Activated CD4-positive, CD25-positive, alpha-beta regulatory T cell treated with anti-CD3 and anti-CD28 coated beads, Interleukin-2, amount 50 U/mL, for 72 hours (primary cell): ENCODE results near the gene KYNU.

Experiments
- DNase-seq: peaks from one replicate; pipeline ENCODE4 v3.0.0; 2021

The KYNU gene

DNA sequence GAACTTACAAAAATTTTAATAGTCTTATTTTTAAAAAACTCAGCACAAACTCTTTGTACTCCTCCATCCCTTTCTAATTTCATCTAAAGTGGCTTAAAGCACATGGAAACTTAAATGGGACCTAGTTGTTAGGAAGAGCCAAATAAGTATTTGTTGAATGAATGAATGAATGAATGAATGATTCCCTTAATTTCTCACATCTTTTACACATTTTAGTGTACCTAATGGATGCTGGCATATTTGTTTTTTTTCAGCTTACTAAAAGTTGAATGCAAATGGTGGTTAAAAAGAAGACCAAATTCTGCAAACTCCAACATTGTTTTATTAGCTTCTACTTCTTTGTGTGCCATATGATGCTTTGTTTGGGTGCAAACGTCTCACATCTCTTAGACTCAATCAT lies 89.6 kb downstream of the KYNU start:
- no peak for DNase-seq

DNA sequence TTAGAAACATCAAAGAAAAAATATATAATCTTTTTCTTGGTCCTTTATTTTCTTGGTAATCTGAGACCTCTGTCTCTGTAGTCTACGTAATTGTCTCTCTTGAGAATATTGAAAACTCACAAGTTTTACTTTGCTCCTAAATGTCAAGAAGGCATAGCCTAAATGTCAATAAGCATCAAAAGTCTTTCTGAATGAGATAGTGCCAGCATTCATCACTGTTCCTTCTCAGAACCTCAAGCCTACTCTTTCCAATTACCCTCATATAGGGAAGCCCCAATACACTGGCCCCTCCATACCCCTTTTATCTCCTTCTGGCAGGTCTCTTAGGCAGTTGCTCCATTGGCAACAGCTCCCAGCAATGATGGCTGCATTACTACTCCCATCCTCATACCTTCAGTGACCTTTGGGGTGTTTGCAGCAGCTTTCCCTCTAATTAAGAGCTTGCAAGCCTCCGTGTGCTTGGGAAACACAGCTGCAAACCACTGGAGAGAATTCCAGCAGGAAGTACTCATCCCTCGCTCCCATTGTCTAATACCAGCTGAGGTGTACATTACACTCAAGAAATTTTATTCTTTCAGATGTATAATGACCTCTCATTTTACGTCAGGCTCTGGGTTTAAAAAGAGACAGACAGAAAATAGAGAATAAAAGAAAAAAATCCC lies 95.8 kb downstream of the KYNU start:
- no peak for DNase-seq

DNA sequence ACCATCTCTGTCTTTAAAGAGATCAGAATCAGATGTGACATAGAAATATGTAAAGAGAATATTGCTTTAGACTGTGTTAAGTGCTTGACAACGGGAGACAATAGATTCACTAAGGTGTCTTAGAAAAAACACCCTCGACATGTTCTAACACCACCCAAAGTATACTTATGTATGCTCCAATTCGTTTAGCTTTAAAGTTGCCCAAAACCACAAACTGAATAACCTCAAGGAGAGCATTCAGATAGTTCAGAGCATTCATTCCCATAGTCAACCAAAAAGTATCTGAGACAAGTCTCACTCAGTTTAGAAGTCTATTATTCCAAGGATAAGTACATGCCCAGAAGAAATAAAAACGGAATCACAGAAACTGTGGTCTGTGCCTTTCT lies 96.4 kb downstream of the KYNU start:
- DNase-seq, result no peak

DNA sequence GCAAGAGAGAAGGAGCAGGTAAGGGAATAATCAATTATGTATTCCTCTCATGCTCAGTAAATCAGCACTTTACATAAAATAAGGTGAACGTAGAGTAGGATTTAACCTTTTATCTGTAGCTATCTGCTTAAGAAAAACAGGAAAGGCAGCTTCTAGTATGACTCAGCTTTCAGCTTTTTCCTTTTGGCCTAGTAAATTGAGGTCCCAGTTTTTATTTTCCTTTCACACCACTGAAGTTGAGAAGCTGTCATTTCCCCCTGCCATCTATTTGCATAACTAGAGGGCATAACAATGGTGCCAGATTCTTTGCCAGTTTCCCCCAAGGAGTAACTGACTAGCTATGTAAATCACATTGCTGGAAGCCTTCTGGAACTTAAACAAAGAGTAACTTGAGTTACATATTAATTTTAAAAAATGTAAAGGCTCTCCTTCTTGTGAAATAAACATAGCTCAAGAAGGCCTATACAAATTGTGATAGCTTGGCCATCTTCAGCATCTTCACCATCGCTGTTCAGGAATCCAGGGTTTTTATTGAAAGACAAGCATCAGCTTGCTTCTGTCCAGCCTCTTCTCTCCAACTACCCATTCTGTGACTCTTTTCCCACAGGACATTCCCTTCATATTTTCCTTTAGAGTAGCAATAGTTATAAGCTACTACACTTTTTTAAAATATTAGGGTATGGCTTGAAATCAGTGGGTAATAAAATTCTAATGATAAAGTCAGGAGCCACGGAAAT lies 97.0 kb downstream of the KYNU start:
- no peak for DNase-seq

DNA sequence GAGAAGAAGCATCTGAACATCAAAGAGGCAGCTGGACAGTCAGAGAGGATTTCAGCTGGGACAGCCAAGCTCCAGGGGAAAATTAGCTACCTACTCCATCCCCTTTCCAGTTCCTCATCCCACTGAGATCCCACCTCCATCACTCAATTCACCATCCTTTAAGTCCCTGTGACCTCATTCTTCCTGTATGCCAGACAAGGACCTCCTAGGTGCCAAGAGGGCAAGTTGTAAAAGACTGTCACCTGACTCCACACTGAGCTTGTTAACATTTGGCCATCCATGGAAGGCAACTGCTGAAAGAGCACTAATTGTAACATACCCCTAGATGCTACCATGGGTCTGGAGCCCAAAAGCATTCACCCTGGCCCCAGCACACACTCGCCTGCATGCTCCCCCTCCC lies 97.8 kb downstream of the KYNU start:
- no peak for DNase-seq

DNA sequence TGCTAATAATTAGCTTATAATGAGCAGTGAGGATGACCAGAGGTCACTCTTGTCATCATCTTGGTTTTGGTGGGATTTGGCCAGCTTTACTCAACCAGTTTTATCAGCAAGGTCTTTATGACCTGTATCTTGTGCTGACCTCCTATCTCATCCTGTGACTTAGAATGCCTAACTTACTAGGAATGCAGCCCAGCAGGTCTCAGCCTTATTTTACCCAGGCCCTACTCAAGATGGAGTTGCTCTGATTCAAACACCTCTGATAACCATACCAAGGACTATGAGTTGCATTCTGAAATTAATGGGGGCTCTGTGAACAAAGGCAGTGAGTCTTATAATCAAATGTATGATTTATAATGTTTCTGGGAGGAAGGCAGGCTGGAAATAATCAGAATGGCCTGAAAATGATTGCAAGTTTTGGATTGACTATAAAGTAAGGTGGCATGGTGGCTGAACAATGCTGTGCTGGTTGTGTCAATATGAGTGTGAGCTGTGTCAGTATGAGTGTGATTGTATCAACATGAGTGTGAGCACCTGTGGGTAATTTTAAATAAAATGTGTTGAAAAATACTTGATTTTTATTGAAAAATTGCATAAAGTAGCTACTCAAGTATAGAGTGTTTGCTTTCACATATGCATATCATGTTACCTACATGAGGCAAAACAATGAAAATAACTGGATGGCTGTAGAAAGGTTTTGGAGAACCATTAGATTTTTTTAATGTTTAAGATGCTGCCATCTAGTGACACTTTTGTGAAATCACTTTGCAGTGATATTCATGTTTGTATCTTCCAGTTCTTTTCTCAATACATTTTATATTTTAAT lies 103.0 kb downstream of the KYNU start:
- DNase-seq, result no peak

DNA sequence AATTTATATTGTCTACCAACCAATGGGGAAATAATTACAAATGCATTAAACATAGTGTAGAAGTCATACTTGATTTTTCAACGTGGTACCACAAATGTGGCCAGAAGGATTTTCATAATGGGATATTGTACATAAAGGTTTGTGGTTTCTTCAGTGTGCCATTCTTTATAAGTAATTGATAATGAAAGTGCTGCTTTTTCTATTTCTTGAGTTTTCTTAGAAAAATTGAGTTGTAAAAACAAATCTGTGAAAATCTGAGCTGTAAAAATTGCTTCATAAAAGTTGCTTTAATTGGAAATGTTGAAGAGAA lies 103.6 kb downstream of the KYNU start:
- no peak for DNase-seq

DNA sequence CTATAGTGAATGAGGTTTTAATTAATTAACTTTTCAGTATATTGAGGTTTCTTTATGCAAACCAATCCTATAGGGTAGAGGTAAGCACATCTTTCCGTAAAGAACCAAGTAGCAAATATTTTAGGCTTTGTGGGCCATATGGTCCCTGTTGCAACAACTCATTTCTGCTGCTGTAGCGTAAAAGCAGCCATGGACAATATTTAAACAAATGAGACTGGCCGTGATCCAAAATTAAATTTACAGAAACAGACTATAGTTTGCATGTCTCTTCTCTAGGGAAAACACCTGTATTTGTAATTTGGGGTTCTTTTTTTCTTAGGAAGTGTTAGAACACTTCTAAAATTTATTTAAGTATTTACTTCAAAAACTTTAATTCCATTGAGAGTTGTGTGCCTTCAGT lies 104.3 kb downstream of the KYNU start:
- no peak for DNase-seq

DNA sequence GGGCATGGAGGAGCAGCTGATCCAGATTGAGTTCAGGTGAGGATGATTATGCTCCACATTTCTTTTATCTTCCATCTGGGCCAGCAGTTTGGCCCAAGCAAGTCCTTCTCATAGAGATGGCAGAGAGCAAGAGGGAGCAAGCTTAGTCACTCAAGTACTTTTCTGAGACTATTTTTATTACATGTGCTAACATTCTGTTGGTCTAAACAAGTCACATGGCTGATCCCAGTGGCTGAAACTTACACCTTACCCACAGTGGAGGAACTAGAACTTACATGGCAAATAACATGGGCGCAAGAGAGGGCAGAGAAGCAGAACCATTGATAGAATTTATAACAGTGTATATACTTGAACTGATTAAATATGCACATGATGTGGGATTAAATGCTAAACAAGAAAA lies 105.7 kb downstream of the KYNU start:
- DNase-seq, result no peak

DNA sequence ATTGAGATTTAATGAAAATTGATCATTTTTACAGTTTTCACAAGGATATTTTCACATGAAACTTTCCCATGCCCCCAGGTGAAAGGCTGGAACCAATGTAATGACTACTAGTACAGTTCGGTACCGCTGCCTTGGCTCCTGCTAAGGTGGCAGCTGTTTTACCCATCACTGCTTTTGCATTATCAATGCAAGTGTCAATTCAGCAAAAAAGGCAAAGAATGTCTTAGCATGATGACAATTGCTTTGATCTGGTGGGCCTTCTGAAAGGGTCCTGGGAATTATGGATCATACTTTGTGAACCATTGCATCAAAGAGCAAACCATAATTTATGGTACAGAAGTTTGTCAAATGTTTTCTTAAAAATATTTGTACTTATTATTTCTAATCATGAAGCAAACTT lies 107.2 kb downstream of the KYNU start:
- DNase-seq, result no peak

DNA sequence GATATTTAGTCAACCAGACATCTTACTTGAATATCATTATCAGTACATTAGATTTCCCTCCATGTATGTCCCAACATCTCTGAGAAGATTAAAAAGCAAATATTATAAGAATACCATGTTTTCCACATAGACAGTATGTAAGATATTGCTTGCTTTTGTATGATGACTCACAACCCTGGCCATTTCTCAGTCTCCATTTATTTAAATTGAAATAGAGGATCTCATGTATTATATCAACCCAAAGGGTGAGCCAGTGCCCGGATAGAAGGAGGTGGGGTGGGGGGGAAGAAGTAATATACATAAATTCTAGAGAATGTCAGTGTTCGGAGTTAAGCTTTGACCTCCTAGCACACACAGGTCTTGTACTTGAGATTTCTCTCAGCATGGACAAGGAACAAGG lies 109.6 kb downstream of the KYNU start:
- no peak for DNase-seq

DNA sequence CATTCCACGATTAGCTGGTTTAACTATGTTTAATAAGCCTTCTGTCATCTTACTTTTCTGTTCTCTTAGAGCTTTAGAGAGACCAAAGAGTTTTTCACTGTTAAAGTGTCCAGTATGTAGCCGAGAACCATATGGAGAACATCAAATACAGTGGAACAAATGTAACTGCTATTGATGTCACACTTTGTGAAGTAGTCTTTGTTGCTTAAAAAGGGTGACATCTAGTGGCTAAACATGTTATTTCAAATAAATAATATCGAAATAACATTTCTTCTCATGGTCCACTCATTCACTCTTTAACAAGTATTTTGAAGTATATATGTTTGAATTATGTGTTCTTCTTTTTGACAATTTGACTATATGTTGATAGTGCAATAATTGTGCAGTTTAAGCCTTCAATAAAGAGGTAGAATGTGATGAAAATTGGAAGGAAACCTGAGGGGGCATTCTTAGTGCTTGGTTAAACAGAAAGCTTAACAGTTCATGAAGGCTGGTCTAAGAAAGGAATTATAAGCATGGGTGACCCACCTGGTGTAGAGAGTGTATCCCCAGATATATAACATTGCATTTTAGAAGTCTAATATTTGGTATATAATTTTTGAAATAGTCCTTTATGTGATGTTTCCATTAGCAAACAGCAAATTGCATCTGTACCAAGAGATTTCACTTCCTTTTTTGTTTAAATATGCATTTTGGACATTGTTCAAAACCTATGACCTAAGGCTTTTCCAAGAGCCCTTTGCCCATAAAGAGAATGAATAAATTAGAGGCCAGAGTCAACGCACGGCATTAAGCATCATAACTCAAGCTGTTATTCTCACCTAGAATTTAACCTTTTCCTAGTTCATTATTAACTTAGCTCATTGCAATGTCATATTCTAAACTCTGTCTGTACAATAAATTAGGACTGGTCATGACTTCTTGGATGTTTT lies 112.1 kb downstream of the KYNU start:
- no peak for DNase-seq

DNA sequence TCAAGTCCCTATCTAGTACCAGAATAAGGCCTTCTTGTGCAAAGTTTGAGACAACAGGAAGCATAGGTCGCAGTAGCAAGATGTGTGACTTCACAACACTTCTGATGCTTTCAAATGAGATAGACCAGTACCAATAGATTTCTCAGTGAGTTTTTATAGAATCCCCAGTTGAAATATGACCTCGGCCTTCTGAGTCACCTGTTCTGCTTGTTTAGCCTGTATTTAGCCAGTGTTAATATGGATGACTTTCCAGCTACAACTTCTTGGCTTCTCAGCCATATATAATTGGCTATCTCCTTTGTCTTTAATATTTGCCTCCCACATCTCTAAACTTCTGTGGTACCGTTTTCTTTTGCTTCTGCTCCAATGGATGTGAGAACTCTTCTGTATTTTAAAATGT lies 113.8 kb downstream of the KYNU start:
- DNase-seq, result no peak

DNA sequence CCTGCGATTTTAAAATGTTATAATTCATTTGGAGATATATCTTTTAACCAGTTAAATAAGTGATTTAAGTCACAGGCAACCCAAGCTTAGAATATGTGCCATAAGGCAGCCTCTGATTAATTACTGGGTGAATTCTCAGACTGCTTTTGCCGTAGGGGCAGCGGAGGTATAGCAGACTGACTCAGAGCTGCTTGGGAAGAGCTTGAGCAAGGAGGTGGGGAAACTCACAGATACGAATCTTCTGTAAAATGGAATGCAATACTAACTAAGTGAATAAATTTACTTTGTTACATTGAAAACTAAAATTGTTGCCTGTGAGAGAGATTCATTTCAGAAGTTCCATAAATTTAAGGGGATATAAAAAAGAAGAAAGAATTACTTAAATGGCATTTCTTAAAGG lies 115.4 kb downstream of the KYNU start:
- no peak for DNase-seq

DNA sequence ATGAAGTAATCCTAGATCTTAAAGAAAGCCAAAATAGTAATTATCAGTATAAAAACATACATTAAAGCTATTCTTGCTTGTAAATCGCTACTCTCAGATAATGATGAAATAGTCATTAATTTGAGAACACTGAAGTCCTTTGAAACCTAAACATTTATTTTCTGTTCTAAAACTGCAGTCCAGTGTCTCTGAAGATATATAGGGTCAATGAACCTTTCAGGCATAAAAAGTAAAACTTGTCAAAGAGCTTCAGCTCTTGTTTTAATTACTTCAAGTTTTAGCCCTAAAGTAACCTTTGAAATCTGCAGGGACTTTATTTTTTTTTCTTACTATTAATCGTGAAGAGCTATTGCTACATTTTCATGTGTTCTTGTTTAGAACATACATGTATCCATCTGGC lies 116.3 kb downstream of the KYNU start:
- DNase-seq, result no peak

DNA sequence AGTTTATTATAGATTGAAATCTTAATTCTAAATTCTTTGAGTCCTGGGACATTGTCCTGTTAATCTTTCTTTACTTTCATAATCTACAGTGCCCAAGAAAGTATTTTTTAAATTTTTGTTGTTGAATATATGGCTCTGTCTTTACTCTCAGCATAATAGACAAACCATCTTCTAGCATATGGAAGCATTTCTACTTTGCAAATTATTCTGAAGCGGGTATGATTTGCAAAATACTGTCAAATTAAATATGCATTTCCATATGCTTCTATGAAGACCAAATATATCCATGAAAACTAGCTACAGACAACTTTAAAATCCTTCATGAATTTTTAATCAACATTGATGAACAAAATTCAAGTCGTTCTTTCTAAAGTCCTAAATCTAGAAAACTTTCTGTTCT lies 117.2 kb downstream of the KYNU start:
- no peak for DNase-seq

DNA sequence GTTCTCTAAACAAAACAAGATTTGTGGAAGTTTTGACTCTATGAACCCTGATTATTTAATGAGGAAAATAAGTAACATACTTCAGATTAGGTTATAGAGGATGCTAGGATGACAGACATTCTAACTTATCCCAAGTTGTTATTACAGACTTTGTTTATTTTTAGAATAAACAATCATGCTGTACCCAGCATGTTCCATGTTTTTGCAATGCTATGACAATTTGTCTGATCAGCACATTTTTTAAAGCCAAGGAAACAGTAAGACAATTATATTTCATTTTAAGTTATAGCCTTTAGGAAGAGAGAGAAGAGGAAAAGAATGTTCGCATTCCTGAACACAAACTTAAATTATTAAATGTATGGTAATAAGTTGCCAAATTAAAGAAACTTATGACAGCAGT lies 119.8 kb downstream of the KYNU start:
- no peak for DNase-seq

DNA sequence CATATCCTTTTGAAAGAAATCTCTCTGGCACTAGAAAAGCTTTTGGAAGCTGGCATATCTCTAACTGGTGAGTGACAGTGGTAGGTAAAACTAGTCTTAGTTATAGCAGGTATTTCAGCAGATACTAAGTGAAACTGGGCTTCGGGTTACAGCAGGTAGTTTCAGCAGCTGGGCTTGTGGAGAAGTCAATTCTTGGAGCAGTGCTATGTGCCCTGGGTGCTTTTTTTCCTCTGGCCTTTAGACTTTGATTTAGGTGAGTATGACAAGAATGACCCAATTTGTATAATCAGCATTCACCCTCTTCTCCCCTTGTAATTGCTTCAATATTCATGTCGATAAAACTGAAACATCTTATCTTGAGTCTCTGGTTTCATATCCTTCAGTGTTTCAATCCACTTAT lies 123.1 kb downstream of the KYNU start:
- DNase-seq, result no peak

DNA sequence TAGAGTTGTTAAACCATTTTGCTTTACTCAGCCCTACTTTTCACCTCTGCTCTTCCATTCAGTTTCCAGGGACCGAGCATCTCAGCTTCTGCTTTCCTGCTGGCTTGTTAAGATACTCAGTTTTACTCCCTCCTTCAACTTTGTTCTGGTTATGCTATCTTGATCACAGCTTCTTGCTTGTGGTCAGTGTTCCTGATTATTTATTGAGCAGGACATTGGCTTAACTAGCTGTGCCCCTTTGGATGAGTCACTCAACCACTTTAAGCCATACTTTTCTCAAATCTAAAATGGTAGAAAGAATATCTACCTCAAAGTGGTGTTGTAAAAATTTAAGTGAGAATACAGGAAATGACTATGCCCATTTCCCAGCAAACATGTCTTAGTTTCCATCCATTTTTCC lies 124.0 kb downstream of the KYNU start:
- no peak for DNase-seq

DNA sequence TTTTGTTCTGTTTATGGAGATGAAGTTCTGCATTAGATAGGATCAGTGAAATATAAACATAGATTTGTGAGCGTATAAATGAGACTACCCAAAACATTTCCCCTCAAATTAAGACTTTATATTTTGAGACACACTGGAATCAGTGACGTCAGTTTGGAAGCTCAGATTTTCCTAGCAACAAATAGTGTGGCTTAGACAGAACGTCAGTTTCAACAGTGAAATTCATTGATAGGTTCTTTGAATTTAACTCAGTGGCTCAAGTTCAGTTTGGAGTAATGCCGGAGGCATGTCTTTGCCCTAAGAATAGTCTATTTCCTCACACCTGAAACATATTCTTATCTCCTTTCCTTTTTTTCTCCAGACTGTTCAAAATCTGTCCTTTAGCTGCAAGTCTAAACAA lies 138.2 kb downstream of the KYNU start:
- DNase-seq, result no peak

DNA sequence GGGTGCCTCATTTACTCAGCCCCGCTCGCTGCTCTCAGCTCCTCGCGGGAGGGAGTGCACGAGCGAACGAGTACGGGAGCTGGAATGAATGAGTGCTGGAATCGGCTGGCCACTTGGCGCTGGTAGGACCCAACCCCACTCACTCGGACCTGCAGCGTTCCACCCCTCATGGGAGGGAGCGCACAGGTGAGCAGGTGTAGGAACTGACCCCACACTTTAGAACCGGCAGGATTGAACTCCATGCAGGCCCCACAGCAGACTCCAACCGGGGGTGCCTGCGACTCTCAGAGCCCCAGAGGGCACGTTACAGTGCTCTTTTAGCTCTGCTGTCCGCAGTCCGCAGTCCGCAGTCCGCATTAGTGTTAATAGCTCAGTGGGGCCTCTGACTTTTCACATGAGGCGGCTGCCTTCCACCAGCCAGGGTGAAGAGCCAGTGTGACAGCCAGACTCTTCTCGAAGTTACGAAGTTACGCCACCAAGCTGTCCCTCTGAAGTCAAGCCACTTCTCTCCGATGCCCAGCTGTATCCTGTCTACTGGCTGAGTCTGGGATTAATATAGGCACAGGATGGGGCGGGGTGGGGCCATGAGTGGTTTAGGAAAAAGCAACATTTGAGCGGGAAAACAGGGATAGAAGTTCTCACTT lies 149.1 kb downstream of the KYNU start:
- DNase-seq, result no peak

DNA sequence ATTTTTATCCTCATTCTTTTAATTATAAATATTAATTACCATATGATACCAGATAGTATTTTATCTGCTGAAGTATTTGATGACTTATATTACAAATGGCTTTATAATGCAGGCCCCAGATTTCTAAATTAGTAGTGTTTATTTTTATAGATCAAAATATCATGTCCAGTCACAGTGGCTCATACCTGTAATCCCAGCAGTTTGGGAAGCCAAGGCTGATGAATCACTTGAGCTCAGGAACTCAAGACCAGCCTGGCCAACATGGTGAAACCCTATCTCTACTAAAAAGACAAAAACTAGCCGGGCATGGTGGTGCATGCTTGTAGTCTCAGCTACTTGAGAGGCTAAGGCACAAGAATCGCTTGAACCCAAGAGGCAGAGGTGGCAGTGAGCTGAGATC lies 151.7 kb downstream of the KYNU start:
- DNase-seq, result no peak

DNA sequence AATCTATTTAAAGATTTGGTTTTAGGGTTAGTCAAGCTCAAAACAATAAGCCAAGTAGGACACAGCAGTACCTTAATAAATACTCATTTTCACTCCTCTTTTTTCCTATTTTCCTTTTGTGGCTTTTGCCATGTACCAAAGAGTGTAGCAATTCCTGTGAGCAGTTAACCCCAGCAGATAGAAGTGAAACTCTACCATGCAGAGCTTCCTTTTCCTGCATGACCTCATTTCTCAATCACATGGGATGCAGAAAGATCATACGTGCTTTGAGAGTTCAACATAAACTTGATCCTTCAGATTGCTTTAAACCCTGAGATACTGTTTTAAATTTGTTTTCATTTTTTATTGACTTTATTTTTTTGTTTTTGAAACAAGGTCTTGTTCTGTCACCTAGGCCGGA lies 152.7 kb downstream of the KYNU start:
- DNase-seq, result no peak
